Esophagus muscularis mucosa (tissue), 3 donors: Measurements from ENCODE around the gene RFESD.

Source experiments
- CTCF ChIP-seq, 3 experiments: fragments of 200-600 bp in 2 of 3; fragments of 450-650 bp in 1 of 3; sonication (generic) in 2 of 3; IDR thresholded peaks; one replicate each; pipeline ENCODE4 v1.5.1; 2017 to 2019; ENCODE audit warnings: antibody characterized with exemption in 3 of 3, mild to moderate bottlenecking in 2 of 3, moderate library complexity in 1 of 3
- POLR2AphosphoS5 ChIP-seq, 2 donors: sonication (generic); formaldehyde crosslinking; IDR thresholded peaks; one replicate each; pipeline ENCODE4 v1.6.1; 2017; ENCODE audit warnings: antibody characterized with exemption in 2 of 2

DNA sequence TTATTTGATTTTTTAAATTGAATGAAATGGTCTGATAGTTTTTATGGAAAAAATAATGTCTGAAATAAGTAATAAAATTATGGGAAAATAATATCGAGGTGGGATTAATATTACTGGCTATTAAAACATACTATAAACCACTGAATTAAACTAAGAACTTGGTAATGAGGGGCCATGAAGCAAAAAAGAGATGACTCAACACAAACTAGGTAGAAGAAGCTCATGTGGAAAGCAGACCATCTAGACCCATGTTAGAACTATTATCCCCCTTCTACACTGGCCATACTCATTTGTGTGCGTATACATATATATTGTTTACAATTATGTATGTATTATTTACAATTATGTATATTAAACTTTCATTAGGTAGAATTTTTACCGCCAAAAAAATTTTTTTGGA lies 35.2 kb upstream of the RFESD start:
- TF ChIP-seq POLR2AphosphoS5 (IDR thresholded peaks at IDR 0.05) (no peak), CTCF (IDR thresholded peaks at IDR 0.05) (no peak)
